Measurements from ENCODE around the gene SLC16A1. TPM values are rescaled to one million over a fixed set of nuclear protein-coding genes. Genes with fewer than 3 reads are reported as not detected.
"Not testable (repeated sequence)": the region's sequence is repeated elsewhere in the genome, so short reads cannot be mapped to it uniquely, and the experiment has no call there.

Gene SLC16A1
- total RNA-seq, 1 donor: 36.6 TPM

DNA sequence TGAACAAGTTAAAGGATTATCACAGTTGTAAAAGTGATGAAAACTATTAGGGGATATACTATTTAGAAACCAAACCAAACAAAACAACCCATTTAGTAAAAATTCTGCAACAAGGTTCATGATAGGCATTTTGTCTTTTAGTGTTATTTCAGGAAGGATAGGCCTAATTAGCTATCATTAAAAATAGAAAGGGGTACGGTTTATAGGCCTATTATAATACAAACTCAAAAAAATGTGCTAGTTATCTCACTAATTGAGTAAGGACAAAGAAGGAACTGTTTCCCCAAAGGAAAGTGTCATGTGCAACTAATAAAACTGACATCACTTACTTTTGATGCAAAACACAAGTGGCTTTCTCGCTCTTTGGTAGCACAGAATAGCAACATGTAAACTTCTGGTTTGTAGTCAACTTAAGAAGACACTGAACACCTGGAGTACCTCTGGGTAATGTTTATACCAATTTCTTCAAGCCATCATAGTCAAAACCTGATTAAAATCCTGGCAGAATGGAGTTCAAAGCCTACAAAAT lies 28.5 kb downstream of the SLC16A1 start:
- no peak for DNase-seq (ENCODE audit: low read depth in 2 of 3, low spot score in 2 of 3)

DNA sequence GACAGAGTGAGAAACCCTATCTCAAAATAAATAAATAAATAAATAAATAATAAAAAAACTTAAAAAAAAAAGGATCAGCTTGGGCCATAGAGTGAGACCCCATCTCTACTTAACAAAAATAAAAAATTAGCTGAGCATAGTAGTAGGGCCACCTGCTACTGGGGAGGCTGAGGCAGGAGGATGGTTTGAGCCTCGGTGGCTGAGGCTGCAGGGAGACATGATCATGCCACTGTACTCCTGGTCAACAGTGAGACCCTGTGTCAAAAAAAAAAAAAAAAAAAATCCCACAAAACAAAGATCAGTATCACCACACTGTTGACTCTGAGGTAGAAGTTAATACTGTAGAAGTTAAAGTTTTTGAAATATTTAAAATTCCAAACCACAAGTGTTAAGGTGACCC lies 29.1 kb downstream of the SLC16A1 start:
- no peak for DNase-seq (ENCODE audit: low read depth in 2 of 3, low spot score in 2 of 3)

DNA sequence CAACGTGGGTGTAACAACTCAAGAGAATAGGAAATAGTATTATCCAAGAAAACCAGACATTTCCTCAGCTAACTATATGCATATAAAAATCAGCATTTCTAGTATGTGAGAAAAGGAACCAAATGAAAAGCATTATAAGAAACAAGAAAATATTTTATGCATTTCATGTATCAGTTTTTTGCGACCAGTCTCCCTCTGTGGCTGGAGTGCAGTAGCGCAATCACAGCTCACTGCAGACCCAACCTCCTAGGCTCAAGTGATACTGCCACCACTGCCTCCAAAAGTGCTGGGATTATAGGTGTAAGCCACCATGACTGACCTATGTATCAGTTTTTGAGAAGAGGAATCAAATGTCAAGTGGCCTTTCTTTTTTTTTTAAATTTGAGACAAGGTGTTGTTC lies 31.0 kb downstream of the SLC16A1 start:
- DNase-seq (ENCODE audit: low read depth in 2 of 3, low spot score in 2 of 3): peak in 1 of 3 donors; percentile 11

DNA sequence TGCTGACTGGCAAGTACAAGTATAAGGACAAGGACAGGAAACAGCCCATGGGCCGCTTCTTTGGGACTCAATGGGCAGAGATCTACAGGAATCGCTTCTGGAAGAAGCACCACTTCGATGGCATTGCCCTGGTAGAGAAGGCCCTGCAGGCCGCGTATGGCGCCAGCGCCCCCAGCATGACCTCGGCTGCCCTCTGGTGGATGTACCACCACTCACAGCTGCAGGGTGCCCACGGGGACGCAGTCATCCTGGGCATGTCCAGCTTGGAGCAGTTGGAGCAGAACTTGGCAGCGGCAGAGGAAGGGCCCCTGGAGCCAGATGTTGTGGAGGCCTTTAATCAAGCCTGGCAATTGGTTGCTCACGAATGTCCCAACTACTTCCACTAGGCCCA lies 32.0 kb downstream of the SLC16A1 start:
- DNase-seq (ENCODE audit: low read depth in 2 of 3, low spot score in 2 of 3): no peak

DNA sequence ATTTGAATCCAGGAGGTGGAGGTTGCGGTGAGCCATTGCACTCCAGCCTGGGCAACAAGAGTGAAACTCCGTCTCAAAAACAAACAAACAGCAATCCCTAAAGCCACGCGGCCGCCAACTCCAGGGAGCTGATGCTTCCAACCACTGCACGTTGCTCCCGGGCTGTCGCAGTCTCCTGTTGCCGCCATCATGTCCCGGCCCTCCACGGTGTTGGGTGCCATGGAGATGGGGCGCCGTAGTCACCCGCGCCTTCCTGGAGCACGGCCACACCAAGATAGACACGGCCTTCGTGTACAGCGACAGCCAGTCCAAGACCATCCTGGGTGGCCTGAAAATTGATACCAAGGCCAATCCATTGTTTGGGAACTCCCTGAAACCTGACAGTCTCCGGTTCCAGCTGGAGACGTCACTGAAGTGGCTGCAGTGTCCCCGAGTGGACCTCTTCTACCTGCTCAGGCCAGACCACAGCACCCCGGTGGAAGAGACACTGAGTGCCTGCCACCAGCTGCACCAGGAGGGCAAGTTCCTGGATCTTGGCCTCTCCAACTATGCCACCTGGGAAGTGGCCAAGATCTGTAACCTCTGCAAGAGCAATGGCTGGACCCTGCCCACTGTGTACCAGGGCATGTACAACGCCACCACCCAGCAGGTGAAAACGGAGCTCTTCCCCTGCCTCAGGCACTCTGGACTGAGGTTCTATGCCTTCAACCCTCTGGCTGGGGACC lies 32.6 kb downstream of the SLC16A1 start:
- no peak for DNase-seq (ENCODE audit: low read depth in 2 of 3, low spot score in 2 of 3)

DNA sequence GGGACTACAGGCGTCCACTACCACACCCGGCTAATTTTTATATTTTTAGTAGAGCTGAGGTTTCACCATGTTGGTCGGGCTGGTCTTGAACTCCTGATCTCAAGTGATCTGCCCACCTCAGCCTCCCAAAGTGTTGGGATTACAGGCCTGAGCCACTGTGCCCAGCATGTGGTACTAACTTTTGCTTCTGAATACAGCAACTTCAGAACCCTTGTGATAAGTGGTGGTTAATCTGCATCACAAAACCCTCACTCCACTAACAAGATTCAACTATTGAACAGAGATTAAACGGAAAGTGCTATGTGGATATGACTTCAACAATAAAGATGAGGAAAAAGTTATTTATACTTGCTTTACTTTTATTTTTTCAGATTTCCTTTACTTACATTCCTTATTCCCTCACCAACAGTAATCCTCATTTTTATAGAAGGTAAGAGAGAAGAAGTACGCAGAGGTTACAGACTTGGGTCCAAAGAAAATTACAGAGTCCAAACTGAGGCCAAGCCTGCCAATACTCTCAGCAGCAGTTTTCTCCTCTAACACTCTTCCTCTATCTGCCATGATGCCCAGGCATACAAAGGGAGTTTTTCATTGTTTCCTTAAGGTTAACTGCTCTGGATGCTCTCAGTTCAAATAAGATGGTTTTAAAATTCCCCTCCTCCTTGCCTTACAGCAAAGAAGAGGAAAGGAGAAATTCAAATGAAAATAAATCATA lies 44.3 kb downstream of the SLC16A1 start:
- no peak for DNase-seq (ENCODE audit: low read depth in 2 of 3, low spot score in 2 of 3)

DNA sequence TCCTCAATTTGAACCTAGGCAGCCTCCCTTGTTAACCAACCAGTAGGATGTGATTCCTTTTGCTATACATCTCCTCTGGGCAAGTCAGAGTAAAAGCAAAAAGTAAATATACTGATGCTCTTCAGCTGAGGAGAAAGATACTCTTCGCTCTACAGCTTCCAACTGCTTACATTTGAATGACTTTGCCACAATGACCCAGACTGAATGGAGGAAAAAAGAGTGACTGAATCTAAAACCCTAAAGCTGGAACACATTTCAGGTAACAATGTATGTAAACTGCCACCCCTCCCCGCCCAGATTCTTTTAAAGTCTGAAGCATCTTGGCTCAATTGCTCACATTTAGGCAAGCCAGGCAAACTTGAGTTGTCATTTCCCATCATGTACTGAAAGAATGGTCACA lies 46.1 kb downstream of the SLC16A1 start:
- no peak for DNase-seq (ENCODE audit: low read depth in 2 of 3, low spot score in 2 of 3)

DNA sequence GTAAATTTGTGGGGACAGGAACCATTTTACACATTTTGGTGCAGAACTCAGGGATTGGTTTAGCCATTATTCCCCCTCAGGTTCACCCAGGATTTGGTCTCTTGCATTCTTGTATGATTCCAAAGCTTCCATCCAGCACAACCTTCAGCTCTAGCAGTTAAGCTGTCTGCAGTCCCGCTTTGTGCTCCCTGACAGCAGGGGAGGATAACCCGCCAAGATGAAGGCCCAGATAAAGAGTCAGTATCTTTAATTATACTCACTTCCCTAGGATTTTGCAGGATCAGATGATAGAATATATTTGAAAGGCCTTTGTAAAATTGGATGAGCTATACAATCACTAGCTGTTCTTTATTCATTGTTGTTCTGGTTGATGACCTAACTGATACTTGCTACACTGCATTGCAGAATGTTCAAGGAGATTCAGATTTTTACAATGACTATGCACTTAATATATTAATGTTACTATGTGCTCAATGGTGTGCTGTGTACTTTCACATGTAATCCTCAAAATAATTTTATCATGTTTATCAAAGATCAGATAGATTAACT lies 49.8 kb downstream of the SLC16A1 start:
- no peak for DNase-seq (ENCODE audit: low read depth in 2 of 3, low spot score in 2 of 3)

DNA sequence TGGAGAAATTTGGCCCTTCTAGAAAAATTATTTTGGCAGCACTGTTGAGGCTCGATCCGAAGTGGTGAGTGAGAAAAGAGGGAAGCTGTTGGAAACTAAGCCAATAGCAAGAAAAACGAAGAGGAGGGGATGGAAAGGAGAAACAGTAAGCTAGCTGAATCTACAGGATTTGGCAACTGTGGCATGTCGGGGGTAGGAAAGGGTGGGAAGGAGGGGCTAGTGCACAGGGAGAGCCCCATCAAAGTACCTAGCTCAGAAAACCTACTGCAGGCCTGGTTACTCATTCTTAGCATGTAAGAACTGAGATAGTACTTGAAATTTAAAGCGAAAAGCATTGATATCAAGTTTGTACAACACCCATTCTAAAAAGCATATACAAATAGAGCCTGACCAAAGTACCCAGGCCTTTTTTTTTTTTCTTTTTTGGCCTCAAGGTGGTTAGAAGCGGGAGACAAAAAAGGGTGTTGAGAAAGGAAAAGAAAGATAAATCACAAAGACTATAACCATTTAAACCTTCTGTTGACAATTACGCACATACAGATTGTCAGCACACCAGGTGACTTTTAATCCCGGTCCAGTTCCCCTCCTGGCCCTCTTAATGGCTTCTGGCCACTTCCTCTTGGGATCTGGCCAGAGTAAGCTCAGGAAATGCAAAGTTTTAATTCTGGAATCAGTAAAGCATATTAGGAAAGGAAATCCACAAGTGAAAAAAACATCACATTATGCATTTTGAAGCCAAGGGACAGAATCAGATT lies 50.4 kb downstream of the SLC16A1 start:
- DNase-seq (ENCODE audit: low read depth in 2 of 3, low spot score in 2 of 3): no peak

DNA sequence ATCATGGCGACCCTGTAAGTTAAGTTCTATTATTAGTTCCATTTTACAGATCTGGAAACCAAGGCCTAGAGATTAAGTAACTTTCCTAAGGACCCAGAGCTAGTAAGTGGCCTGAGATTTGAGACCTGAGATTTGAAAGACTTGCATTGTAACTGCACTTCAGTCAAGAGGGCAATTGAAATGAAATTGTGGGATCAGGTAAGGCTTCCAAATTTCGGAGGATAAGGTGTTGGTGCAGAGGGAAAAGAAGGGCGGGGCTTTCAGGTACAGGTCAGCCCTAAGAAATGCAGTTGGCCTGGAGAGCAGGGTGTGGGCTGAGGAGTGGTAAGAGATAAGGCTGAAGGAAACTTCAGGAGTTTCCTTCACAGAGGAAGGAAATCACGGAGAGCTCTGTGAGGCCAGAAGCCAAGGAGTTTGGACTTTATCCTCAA lies 51.1 kb downstream of the SLC16A1 start:
- no peak for DNase-seq (ENCODE audit: low read depth in 2 of 3, low spot score in 2 of 3)

DNA sequence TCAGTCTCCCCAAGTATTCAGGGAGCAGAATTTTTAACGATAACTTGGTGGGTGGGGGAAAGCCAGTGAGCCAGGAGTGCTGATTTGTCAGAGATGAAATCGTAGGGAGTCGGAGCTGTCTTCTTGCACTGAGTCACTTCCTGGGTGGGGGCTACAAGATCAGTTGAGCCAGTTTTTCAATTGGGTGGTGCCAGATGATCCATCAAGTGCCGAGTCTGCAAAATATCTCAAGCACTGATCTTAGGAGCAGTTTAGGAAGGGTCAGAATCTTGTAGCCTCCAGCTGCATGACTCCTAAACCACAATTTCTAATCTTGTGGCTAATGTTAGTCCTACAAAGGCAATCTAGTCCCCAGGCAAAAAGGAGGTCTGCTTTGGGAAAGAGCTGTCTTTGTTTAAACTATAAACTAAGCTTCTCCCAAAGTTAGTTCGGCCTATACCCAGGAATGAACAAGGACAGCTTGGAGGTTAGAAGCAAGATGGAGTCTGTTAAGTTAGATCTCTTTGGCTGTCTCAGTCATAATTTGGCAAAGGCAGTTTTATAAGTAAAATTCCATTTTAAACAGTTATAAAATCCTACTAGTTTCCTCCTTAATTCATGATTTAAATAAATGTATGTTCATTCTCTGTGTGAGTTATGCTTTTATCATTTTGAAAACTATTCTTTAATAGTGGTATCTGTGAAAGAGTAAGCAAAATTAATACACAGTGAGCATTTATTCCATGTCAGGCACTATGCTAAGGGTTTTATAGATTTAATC lies 51.7 kb downstream of the SLC16A1 start:
- DNase-seq (ENCODE audit: low read depth in 2 of 3, low spot score in 2 of 3): no peak

DNA sequence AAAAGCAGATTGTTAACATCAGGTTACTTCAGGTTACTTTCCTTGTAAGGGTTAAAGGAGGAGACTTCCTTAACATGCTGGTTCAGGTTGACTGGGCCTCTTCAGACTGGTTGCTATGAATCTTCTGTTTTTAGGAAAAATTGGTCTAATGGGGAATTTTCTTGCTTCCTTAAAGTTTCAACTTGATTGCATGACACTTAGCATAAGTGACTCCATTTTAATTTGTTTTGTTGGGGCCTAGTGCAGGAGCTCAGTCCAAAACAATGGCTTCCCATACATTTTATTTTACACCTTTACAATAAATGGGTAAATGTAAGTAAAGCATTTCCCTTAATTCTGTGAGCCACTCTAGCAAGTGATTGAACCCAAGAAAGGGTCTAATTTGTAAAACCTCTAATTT lies 53.8 kb downstream of the SLC16A1 start:
- DNase-seq (ENCODE audit: low read depth in 2 of 3, low spot score in 2 of 3): no peak

DNA sequence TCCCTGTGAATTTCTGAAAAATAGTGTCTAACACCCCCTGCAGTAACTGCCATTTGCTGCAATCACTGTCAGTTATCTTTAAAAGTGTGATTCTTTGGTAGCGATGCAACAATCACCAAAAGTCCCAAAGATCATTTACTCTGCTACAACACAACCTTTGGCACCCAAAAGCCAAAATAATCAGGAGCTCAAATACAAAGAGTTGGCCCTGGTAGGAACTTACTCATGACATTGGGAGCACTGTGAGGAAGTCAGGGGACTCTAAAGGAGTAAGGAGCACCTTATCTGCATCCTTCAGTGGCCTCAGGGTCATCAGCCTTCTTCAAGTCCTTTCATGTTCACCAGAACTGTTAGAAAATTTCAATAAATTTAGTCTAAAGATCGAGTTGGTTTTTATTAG lies 54.6 kb downstream of the SLC16A1 start:
- DNase-seq (ENCODE audit: low read depth in 2 of 3, low spot score in 2 of 3): no peak

DNA sequence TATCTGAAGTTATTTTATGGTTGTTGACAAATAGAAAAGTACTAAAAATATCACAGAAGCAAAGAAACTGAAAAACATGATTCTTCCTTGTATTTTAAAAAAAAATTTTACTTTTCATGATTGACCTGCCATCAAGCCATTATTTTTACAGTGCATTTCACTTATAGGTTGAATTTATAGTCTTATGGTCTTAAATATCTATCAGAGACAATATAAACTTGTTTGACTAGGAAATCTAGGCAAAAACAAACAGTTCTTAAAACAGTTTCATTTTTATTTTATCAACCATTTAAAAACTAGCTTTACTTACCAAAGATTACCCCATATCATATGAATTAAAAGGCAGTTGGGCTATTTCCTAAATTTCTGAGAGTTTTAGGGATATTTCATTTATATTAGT lies 59.2 kb downstream of the SLC16A1 start:
- no peak for DNase-seq (ENCODE audit: low read depth in 2 of 3, low spot score in 2 of 3)

DNA sequence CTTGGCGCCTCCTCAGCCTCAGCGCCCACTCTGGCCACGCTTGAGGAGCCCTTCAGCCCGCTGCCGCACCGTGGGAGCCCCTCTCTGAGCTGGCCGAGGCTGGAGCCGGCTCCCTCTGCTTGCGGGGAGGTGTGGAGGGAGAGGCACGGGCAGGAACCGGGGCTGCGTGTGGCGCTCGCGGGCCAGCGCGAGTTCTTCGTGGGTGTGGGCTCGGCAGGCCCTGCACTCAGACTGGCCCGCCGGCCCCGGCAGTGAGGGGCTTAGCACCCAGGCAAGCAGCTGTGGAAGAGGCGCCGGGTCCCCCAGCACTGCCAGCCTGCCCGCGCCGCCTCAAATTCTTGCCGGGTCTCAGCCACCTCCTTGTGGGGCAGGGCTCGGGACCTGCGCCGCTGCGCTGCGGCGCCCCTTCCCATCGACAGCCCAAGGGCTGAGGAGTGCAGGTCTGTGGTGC lies 61.4 kb downstream of the SLC16A1 start:
- no peak for DNase-seq (ENCODE audit: low read depth in 2 of 3, low spot score in 2 of 3)

DNA sequence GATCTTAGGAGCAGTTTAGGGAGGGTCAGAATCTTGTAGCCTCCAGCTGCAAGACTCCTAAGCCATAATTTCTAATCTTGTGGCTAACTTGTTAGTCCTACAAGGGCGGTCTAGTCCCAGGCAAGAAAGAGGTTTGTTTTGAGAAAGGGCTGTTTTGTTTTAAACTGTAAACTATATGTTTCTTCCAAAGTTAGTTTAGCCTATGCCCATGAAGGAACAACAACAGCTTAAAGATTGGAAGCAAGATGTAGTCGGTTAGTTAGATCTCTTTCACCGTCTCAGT lies 62.0 kb downstream of the SLC16A1 start:
- no peak for DNase-seq (ENCODE audit: low read depth in 2 of 3, low spot score in 2 of 3)

DNA sequence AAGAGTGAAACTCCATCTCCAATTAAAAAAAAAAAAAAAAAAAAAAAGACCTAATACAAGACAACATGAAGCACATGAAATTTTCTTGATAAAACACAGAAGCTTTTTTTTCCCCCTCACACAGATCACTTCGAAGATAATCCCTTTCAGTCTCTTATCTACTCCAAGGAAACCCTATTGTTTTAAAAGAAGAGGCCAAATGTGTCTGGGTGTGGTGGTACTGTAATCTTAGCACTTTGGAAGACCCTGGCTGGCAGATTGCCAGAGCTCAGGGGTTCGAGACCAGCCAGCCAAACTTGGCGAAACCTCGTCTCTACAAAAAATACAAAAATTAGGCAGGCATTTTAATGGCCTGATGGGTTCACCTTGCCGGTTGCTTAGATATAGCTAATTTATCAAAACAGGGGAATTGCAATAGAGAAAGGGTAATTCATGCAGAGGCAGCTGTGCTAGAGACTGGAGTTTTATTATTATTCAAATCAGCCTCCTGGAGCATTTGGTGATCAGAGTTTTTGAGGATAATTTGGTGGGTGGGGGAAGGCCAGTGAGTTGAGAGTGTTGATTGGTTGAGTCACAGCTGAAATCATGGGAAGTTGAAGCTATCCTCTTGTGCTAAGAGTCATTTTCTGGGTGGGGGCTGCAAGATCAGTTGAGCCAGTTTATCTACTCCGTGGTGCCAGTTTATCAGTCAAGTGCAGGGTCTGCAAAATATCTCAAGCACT lies 62.5 kb downstream of the SLC16A1 start:
- no peak for DNase-seq (ENCODE audit: low read depth in 2 of 3, low spot score in 2 of 3)

DNA sequence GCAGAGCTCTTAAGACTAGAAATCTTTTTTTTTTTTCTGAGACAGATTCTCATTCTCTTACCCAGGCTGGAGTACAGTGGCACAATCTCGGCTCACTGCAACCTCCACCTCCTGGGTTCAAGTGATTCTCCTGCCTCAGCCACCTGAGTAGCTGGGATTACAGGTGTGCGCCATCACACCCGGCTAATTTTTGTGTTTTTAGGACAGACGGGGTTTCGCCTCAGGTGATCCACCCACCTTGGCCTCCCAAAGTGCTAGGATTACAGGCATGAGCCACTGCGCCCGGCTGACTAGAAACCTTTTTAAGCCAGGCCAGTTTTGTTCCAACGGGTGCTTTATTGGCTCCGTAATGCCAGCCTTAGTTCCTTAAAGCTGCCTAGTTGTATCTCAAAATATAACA lies 66.1 kb downstream of the SLC16A1 start:
- not testable (repeated sequence) for DNase-seq (ENCODE audit: low read depth in 2 of 3, low spot score in 2 of 3)

DNA sequence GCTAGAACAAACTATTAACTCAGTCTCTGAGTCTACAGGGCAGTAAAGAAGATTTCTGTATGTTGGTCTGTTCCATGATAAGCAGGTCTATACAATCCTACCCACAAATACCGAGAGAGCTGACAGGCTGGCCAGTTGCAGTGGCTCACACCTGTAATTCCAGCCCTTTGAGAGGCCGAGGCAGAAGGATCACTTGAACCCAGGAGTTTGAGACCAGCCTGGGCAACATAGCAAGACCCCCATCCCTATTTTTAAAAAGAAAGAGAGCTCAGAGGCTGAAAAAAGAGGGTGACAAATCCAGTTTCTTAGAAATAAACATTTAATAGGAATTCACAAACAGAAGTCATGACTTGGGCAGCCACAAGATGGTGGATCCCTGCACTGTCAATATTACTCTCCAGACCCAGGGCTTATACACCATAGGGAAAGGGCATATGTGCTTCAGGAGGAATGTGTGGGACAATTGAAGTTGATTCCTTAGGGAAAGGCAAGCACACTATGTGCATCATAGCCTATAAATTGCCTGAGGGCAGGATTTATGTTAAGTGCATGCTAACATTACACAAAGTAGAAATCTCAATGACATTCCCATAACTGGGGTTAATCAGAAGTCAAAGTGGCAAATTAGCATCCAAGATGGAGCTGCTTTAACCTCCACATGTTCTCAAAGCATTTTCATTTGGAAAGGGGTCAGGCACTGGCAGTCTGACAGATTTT lies 66.8 kb downstream of the SLC16A1 start:
- no peak for DNase-seq (ENCODE audit: low read depth in 2 of 3, low spot score in 2 of 3)

All from hematopoietic multipotent progenitor cell (in vitro differentiated cells).